Measurements from ENCODE around the gene LYZL1. TPM values are rescaled to one million over a fixed set of nuclear protein-coding genes. Genes with fewer than 3 reads are reported as not detected.

Gene LYZL1
- polyA plus RNA-seq, 1 donor from 2014 or later, result not detected

DNA sequence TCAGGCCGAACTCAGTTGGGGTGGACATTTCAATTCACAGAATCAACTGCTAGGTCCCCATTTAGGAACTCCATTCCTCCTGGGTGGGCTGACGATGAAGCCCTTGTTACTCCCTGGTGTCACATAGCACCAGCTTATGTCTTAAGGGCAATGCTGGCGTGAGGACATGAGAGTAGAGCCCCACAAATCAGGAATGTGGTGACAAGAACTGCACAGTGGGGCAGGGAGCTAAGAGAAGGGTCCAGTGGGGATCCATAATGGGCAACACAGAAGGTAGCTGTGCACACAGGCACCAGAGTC lies 57.0 kb downstream of the LYZL1 start:
- Histone ChIP-seq H3K36me3 (ENCODE audit: insufficient read depth, low read length) (no peaks in the 10 kb centered on the region), H3K79me2 (replicated peaks; ENCODE audit: insufficient read depth, low read length) (no peaks in the 10 kb centered on the region), H3K9me2 (ENCODE audit: insufficient read depth, low read length) (no peaks in the 10 kb centered on the region), H3K4me3 (ENCODE audit: low read length) (no peak overlapping the region), H2AFZ (ENCODE audit: low read depth, low read length) (no peak overlapping the region), H3K9me3 (ENCODE audit: low read length) (no peaks in the 10 kb centered on the region), H3F3A (ENCODE audit: insufficient read depth, low read length, poor library complexity, severe bottlenecking) (no peaks in the 10 kb centered on the region), H3K4me2 (ENCODE audit: low read length) (no peak overlapping the region), H3K27me3 (ENCODE audit: insufficient read depth, low read depth, low read length) (no peaks in the 10 kb centered on the region), H3K27ac (ENCODE audit: low read length) (no peak overlapping the region), H4K20me1 (ENCODE audit: insufficient read depth) (no peaks in the 10 kb centered on the region), H3K9ac (ENCODE audit: low read length) (no peak overlapping the region)
- no peak for TF ChIP-seq TAF1 (IDR thresholded peaks at IDR 0.05; ENCODE audit: low read depth)
- no peak for TF ChIP-seq EP300 (conservative IDR thresholded peaks at IDR 0.05; ENCODE audit: poor library complexity, severe bottlenecking)
- no peak for TF ChIP-seq EZH2 (IDR thresholded peaks at IDR 0.05; ENCODE audit: borderline replicate concordance, insufficient read depth, low read length, poor library complexity, severe bottlenecking)
- TF ChIP-seq, protein P1, sequence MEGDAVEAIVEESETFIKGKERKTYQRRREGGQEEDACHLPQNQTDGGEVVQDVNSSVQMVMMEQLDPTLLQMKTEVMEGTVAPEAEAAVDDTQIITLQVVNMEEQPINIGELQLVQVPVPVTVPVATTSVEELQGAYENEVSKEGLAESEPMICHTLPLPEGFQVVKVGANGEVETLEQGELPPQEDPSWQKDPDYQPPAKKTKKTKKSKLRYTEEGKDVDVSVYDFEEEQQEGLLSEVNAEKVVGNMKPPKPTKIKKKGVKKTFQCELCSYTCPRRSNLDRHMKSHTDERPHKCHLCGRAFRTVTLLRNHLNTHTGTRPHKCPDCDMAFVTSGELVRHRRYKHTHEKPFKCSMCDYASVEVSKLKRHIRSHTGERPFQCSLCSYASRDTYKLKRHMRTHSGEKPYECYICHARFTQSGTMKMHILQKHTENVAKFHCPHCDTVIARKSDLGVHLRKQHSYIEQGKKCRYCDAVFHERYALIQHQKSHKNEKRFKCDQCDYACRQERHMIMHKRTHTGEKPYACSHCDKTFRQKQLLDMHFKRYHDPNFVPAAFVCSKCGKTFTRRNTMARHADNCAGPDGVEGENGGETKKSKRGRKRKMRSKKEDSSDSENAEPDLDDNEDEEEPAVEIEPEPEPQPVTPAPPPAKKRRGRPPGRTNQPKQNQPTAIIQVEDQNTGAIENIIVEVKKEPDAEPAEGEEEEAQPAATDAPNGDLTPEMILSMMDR (IDR thresholded peaks at IDR 0.05; ENCODE audit: poor library complexity, severe bottlenecking), result no peak

DNA sequence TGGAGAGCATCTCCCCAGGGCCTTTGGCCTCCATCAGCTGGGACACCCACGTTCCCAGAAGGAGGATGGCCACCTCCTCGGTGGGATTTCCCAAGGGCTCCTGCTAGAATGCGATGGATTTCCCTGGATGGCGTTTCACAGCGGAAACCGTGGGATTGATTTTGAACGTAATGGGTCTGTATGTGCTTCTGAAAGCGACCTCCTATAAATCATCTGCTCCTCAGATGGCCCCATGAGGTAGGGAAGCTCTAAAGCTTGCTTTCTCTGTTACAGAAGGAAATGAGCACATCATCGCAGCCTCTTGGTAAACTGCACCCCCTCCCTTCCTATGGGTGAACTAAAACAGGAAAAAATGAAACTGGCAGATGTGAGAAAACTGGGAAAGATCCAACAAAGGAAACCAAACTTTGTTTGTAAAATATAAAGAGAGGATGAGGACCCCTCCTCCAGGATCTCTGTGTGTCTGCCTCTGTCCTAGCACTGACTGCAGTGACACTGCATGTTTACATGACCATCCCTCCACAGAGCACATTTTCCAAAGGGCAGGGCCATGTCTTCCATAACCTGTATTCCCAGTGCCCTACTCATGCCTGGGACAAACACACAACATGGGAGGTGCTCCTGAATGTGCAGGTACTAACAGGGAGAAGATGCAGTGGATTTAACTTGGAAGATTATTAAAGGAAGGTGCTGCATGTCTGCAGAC lies 57.6 kb downstream of the LYZL1 start:
- Histone ChIP-seq H2AFZ (ENCODE audit: low read depth, low read length) (no peak overlapping the region), H3K36me3 (ENCODE audit: insufficient read depth, low read length) (no peaks in the 10 kb centered on the region), H3K9me2 (ENCODE audit: insufficient read depth, low read length) (no peaks in the 10 kb centered on the region), H3K4me3 (ENCODE audit: low read length) (no peak overlapping the region), H3K27me3 (ENCODE audit: insufficient read depth, low read depth, low read length) (no peaks in the 10 kb centered on the region), H3K9me3 (ENCODE audit: low read length) (no peaks in the 10 kb centered on the region), H3K9ac (ENCODE audit: low read length) (no peak overlapping the region), H3K27ac (ENCODE audit: low read length) (no peak overlapping the region), H3K4me2 (ENCODE audit: low read length) (no peak overlapping the region), H3F3A (ENCODE audit: insufficient read depth, low read length, poor library complexity, severe bottlenecking) (no peaks in the 10 kb centered on the region), H4K20me1 (ENCODE audit: insufficient read depth) (no peaks in the 10 kb centered on the region), H3K79me2 (replicated peaks; ENCODE audit: insufficient read depth, low read length) (no peaks in the 10 kb centered on the region)
- TF ChIP-seq, protein P2, sequence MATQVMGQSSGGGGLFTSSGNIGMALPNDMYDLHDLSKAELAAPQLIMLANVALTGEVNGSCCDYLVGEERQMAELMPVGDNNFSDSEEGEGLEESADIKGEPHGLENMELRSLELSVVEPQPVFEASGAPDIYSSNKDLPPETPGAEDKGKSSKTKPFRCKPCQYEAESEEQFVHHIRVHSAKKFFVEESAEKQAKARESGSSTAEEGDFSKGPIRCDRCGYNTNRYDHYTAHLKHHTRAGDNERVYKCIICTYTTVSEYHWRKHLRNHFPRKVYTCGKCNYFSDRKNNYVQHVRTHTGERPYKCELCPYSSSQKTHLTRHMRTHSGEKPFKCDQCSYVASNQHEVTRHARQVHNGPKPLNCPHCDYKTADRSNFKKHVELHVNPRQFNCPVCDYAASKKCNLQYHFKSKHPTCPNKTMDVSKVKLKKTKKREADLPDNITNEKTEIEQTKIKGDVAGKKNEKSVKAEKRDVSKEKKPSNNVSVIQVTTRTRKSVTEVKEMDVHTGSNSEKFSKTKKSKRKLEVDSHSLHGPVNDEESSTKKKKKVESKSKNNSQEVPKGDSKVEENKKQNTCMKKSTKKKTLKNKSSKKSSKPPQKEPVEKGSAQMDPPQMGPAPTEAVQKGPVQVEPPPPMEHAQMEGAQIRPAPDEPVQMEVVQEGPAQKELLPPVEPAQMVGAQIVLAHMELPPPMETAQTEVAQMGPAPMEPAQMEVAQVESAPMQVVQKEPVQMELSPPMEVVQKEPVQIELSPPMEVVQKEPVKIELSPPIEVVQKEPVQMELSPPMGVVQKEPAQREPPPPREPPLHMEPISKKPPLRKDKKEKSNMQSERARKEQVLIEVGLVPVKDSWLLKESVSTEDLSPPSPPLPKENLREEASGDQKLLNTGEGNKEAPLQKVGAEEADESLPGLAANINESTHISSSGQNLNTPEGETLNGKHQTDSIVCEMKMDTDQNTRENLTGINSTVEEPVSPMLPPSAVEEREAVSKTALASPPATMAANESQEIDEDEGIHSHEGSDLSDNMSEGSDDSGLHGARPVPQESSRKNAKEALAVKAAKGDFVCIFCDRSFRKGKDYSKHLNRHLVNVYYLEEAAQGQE (IDR thresholded peaks at IDR 0.05; ENCODE audit: borderline replicate concordance), result no peak
- no peak for TF ChIP-seq RAD21 (conservative IDR thresholded peaks at IDR 0.05)
- TF ChIP-seq SMC3 (conservative IDR thresholded peaks at IDR 0.05; ENCODE audit: poor library complexity), result no peak
- no peak for TF ChIP-seq POLR2AphosphoS5 (IDR thresholded peaks at IDR 0.05)
- no peak for TF ChIP-seq TAF1 (IDR thresholded peaks at IDR 0.05; ENCODE audit: low read depth)
- TF ChIP-seq EP300 (conservative IDR thresholded peaks at IDR 0.05; ENCODE audit: poor library complexity, severe bottlenecking), result no peak
- TF ChIP-seq, protein P1 (IDR thresholded peaks at IDR 0.05; ENCODE audit: poor library complexity, severe bottlenecking), result no peak
- no peak for TF ChIP-seq MXI1 (conservative IDR thresholded peaks at IDR 0.05; ENCODE audit: poor library complexity, severe bottlenecking)
- no peak for TF ChIP-seq EZH2 (IDR thresholded peaks at IDR 0.05; ENCODE audit: borderline replicate concordance, insufficient read depth, low read length, poor library complexity, severe bottlenecking)
